Stimulated activated CD4-positive, alpha-beta T cell treated with anti-CD3 and anti-CD28 coated beads, Interleukin-1b, Interleukin-23, amount 100 ng/mL, for 48 hours (primary cell): ENCODE data around the gene SREBF2.
"Not testable (repeated sequence)": the region's sequence is repeated elsewhere in the genome, so short reads cannot be mapped to it uniquely, and the experiment has no call there.

Source experiments
- DNase-seq: peaks from one replicate; pipeline ENCODE4 v3.0.0-alpha.2; 2020

The SREBF2 gene

DNA sequence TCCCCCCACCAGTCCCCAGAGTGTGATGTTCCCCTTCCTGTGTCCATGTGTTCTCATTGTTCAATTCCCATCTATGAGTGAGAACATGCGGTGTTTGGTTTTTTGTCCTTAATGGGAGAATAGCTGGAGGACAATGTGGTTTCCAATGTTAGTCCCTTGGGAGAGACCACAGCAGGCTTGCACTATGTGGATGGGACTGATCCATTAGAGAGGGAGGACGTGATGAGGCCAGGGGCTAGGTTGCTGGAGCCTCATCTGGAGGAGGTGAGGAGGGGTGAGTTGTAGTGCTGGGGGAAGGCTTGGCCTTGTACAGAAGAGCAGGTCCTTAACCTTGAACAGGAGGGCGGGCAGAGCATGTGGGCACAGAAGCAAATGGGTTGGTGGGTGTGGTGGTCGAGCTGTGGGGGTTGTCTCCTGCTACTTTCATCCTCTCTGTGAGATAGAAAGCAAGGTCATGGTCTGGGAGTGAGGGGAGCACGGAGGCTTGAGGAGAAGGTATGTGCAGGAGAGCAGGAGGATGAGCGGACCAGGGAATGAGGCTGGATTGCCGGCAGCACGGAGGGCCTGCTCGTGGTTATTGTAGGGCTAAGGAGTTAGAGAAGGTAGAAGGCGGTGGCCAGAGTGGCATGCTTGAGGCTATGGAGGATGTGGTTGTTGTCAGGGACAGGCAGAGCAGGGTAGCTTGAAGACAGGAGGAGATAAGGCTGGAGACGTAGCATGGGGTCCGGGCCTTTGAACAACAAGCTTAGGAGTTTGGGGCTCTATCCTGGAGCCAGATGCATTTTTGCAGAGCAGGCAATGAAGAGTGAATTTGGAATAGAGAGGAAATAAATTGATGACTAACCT lies 11.2 kb upstream of the SREBF2 start:
- DNase-seq = no peak

- peak; percentile 39 for DNase-seq
These were observed 10.4 kb upstream of the SREBF2 start for GRCh38 chr22:41822317-41823057.

DNA sequence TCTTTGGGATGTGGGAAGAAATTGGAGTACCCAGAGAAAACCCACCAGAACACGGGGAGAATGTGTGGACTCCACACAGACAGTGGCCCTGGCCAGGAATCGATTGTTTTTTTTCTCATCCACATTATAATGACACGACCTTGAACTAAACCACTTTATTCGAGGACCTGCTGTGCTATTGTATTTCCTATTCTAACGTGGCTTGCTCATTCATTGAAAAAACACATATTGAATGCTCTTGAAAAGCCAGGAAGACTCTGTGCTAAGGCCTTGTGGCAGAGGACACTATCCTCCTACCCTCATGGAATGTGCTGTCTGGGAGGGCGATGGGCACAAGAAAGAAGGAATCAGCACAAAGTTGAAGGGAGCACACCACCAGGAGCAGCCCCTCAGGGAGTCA lies 9.1 kb upstream of the SREBF2 start:
- no peak for DNase-seq

- no peak for DNase-seq
These were observed 7.5 kb upstream of the SREBF2 start for GRCh38 chr22:41825376-41825775.

GRCh38 chr22:41826021-41826420 lies 6.9 kb upstream of the SREBF2 start:
- DNase-seq = no peak

- no peak for DNase-seq
These were observed 6.2 kb upstream of the SREBF2 start for GRCh38 chr22:41826430-41827383.

- DNase-seq = no peak
These were observed 5.2 kb upstream of the SREBF2 start for GRCh38 chr22:41827671-41828070.

DNA sequence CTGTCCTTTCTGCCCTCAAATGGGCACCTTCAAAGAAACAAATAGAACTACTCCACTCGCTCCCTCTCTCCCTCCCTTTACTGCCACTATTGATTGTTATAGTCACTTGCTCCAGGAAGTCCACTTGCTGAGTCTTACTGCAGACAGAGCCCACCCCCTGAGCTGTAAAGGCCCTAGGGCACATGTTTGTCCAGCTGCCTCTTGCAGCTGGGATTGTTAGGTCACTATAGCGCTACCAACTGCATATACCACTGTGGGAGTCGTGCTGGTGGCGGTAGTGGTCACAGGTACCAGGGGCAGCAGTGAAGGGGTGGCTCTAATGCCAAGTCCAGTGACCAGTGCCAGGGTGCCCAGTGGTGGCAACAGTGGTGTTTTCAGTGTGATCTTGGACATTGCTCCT lies 4.4 kb upstream of the SREBF2 start:
- DNase-seq = no peak

DNA sequence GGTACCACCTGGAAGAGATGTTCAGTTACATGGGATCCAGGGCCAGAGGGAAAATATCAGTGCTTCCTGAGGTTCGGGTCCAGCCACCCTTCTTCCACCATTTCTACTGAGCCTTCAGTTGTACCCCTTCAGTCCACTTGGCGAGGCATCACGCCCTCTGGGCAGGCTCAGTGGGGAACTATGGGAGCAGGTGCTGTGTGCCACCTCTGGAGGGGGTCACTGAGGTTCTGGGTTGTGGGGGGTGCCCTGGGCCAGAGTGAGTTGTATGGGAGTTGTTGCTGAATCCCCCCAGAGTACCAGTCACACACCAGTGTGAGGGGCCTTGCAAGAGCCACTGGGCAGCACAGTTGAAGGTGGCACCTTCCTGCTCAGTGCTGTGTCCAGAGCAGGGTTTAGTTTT lies 2.7 kb upstream of the SREBF2 start:
- DNase-seq = no peak

DNA sequence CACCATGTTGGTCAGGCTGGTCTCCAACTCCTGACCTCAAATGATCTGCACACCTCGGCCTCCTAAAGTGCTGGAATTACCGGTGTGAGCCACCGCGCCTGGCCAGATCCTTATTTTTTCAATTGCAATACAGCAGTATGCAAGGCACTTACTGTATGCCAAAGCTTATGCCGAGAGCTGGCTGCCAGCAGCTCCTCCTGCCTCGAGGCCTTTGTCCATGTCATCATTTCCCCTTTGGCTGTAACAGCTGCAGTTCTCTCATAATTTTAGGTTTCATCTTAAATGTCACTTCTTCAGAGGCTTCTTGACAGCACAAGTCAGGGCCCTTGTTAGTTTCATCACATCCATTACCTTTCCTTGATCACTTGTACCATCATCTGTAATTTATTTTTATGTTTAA lies 1.5 kb upstream of the SREBF2 start:
- no peak for DNase-seq

- no peak for DNase-seq
These were observed 915 bp upstream of the SREBF2 start for GRCh38 chr22:41831828-41832552.

GRCh38 chr22:41833369-41834004 lies 582 bp downstream of the SREBF2 start:
- no peak for DNase-seq

GRCh38 chr22:41834005-41834944 lies 1.4 kb downstream of the SREBF2 start:
- no peak for DNase-seq

DNA sequence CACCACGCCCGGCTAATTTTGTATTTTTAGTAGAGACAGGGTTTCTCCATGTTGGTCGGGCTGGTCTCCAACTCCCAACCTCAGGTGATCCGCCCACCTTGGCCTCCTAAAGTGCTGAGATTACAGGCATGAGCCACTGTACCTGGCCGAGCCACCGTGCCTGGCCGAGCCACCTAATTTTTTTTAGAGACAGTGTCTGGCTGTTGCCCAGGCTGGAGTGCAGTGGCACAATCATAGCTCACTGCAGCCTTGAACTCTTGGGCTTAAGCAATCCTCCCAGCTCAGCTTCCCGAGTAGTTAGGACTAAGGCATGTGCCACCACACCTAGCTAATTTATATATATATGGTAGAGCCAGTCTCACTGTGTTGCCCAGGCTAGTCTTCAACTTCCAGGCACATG lies 2.6 kb downstream of the SREBF2 start:
- DNase-seq = not testable (repeated sequence)

DNA sequence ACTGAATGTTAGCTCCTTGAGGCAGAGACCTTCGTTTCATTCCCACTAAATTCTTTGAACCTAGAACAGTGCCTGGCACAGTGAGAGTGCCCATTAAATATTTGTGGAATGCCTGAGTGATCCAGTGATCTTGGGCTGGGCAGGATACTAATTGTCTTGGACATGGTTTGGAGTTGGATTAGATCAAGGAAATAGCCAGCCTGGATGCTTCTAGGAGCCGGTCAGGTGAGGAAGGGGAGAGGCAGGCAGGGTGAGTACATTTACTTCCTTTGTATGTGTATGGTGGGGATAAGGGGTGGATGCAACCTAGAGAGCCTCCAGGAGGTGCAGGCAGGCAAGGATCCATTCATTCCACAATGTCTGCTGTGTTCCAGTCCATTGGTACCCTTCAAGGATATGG lies 3.6 kb downstream of the SREBF2 start:
- no peak for DNase-seq

- no peak for DNase-seq
These were observed 6.1 kb downstream of the SREBF2 start for GRCh38 chr22:41838842-41839618.

DNA sequence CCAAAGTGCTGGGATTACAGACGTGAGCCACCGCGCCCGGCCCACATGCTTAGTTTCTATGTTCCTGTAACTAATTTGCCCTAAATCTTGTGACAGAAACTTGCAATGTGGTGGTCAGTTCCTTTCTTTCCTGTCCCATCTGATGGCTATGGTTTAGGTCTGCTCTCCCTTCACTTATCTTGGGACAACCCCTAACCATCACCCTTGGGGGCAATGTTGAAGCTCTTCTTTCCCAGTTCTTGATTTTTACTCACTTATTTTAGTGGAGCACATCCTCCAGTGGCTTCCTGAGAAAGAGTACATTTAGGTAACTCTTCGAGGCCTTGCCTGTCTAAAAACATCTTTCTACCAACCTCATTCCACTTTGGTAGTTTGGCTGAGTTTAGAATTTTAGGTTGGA lies 7.3 kb downstream of the SREBF2 start:
- DNase-seq = no peak

- no peak for DNase-seq
These were observed 8.3 kb downstream of the SREBF2 start for GRCh38 chr22:41841085-41841712.
